AG09319 (cell line): ENCODE data around the gene TEX101.
A peak's percentile ranks its signal among the peaks of the same experiment; 100 is the strongest.
"Not testable (repeated sequence)": the region's sequence is repeated elsewhere in the genome, so short reads cannot be mapped to it uniquely, and the experiment has no call there.

ENCODE experiments used
- DNase-seq: peaks from one replicate; pipeline ENCODE4 v3.0.0-alpha.2; 2010; ENCODE audit warnings: low read depth; ENCODE audit errors: extremely low read depth
- CTCF ChIP-seq: IDR thresholded peaks from 2 replicates; pipeline ENCODE4 v1.5.1; 2011; ENCODE audit warnings: low read depth, mild to moderate bottlenecking, inconsistent platforms, low read length, moderate library complexity

TEX101 gene

DNA sequence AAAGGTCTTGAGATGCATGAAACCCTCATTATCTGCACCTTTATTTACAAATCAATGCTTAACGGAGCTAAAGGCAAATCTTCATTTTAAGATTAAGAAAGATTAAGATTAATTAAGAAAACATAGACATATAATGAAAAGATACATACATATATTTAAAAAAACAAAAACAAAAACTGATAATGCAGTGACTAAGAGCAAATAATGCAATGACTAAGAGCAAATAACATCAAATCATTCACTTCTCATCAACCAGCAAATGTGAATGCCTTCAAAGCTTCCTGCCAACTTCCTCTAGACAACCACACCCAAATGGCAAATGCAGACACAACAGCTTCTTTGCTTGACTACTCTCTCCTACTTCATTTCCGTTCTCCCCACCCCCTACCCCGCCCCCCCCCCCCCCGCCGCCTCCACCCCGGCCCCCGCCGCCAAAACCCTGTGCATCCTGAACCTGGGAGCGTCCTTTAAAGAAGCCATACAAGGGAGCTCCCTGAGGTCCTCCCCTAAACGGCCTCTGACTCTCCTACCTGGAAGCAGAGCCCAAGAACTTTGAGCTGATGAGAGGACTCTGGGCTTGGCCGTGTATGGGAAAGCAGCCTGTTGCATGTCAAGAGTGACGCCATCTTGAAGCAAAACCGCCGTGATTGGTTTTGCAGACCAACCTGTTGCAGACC, 24.5 kb downstream of the TEX101 start:
- TF ChIP-seq CTCF: no peak
- peak; percentile 50 for DNase-seq

DNA sequence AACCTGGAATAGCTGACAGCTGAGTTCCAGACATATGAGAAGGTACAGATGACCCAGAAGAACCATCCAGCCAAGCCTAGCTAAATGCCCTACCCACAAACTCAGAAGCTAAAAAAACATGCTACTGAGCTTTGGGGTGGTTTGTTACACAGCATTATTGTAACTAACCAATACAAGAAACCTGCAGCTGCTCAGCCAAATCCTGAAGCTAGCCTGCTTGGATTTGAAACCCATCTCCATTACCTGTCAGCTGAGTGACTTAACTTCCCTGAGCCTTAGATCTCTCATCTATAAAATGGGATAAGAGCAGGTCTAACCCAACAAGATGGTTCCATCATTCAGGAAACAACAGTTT, 25.0 kb downstream of the TEX101 start:
- DNase-seq: no peak
- no peak for TF ChIP-seq CTCF

- no peak for TF ChIP-seq CTCF
- no peak for DNase-seq
These were observed 27.0 kb downstream of the TEX101 start for GRCh38 chr19:43441716-43442115.

DNA sequence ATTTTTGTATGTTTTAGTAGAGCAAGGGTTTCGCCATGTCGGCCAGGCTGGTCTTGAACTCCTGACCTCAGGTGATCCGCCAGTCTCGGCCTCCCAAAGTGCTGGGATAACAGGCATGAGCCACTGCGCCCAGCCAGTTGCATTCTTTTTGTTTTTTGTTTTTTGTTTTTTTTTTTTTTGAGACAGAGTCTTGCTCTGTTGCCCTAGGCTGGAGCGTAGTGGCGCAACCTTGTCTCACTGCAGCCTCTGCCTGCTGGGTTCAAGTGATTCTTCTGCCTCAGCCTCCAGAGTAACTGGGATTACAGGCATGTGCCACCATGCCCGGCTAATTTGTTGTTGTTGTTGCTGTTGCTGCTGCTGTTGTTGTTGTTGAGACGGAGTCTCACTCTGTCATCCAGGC, 29.4 kb downstream of the TEX101 start:
- DNase-seq: not testable (repeated sequence)

DNA sequence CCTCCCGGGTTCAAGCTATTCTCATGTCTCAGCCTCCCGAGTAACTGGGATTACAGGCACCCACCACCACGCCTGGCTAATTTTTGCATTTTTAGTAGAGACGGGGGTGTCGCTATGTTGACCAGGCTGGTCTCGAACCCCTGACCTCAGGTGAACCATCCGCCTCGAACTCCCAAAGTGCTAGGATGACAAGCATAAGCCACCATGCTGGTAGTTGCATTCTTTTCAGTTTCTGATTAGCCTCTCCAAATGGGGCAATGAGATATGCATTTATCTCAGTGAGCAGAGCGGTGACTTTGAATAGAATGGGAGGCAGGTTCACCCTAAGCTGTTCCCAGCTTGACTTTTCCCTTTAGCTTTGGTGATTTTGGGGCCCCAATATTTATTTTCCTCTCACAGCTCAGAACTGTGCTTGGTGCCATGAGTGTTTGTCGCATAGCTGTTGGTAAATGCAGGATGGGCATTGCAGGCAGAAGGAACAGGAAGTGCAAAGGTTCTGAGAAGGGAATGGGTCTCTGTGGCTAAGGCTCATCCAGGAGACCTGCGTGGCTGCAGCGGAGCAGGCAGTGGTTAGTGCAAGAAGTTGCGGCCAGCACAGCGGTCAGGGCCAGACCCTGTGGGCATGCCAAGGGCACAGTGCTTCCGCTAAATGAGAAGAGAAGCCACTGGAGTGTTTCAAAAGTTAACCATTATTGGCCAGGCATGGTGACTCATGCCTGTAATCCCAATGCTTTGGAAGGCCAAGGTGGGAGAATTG, 30.0 kb downstream of the TEX101 start:
- DNase-seq: no peak
- TF ChIP-seq CTCF: no peak

DNA sequence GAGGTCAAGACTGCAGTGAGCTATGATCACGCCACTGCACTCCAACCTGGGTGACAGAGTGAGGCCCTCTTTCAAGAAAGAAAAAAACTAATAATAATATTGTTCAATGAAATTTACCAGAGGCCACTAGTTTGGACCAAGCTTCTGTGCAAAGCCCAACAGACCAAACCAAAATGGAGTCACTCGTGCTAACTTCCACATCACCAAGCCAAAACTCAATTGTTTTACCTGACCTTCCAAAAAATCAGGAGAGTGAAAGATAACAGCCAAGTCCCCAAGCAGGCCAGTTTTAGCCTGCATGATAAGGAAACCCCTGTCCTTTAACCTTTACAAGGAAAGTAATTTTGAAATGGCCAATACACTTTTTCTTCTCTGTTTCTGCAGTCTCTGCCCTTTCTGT, 30.7 kb downstream of the TEX101 start:
- no peak for TF ChIP-seq CTCF
- no peak for DNase-seq

DNA sequence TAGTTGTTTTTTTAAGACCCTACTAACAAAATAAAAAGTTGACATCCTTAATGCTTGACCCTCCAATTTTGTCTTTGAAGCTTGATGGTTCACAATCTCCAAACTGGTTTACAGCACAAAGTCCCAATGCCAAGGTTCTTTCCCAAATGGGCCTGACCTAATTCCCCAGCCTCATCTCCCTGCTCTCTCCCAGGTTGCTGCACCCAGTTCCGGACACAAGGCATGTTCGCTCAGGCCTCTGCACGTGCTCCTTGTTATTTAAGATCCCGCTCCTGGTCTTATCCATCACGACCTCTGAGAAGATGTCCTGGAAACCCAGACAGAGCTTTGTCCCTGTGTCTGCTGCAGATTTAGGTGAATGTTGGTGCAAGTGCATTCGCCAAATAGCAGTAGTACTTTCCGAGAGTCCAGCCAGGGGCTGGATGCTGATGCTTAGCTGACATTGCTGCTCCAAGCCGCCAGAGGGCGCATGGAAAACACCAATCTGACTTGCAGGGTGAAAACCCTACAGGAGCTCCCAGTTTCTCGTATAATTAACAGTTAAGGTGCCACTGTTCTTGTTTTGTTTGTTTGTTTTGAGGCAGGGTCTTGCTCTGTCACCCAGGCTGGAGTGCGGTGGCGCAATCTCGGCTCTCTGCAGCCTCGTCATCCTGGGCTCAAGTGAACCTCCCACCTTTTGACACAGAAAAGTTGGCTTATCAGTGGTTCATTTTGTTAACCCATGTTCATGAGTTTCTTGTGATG, 32.2 kb downstream of the TEX101 start:
- peak; percentile 97 for TF ChIP-seq CTCF
- peak; percentile 39 for DNase-seq
